Measurements from ENCODE around the gene KLHL6.
"Not testable (repeated sequence)": the region's sequence is repeated elsewhere in the genome, so short reads cannot be mapped to it uniquely, and the experiment has no call there.

The KLHL6 gene

DNA sequence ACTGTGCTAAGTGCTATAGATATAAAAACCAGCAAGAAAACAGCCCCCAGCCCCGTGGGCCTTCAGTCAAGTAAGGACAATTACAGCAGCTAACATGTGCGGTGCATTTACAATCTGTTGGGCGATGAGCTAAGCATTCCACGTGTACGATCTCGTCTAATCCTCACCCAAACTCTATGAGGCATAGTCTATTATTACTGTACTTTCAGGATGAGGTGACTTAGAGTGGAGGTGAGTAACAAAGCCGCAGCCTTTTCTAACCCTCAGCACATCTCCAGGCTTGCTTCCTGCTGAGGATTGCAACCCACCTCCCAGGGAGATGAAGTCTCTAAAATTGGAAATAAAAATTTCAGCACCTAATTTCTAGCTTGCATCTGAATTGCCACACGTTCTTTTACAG is 73.9 kb downstream of the KLHL6 start:
- Histone ChIP-seq H3K27me3 (ENCODE audit: insufficient read depth, low read length) (no peaks in the 10 kb centered on the region), H3K4me1 (ENCODE audit: insufficient read depth, low read length) (peaks cover 14% of the 10 kb centered on the region), H3K27ac (ENCODE audit: low read depth, low read length) (no peak overlapping the region), H3K36me3 (ENCODE audit: insufficient read depth, low read length) (no peaks in the 10 kb centered on the region), H3K9ac (ENCODE audit: low read depth, low read length) (no peak overlapping the region), H3K9me3 (ENCODE audit: insufficient read depth, low read depth, low read length) (no peaks in the 10 kb centered on the region), H3K4me3 (ENCODE audit: low read length) (no peak overlapping the region)
- 97% methylated on average over 7 of the region's 8 CpGs for WGBS

DNA sequence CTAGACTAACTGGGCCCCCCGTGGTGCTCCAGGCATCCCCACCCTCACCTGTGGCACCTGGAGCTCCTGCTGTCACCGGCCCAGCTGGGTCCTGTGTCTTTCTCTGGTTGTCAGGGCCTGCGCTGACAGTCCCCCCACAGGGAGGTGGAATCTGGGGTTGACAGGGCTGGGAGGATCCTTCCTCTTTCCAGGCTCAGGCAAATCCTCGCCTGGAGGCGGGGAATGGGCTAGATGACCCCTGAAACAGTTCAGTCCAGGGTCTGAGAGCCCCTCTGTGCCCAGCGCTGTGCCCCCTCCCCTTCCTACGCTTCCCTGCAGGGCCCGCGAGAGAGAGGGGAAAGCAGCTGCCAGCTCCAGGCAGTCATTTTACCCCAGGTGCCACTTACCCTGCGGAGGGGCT is 77.0 kb downstream of the KLHL6 start:
- no peaks in the 10 kb centered on the region for H3K27me3 ChIP-seq (ENCODE audit: insufficient read depth, low read length)
- 89% methylated on average over 10 of the region's 10 CpGs for WGBS
- no peaks in the 10 kb centered on the region for H3K9me3 ChIP-seq (ENCODE audit: insufficient read depth, low read depth, low read length)
- H3K36me3 ChIP-seq (ENCODE audit: insufficient read depth, low read length), result no peaks in the 10 kb centered on the region
- H3K4me3 ChIP-seq (ENCODE audit: low read length), result no peak overlapping the region
- H3K9ac ChIP-seq (ENCODE audit: low read depth, low read length), result no peak overlapping the region
- H3K27ac ChIP-seq (ENCODE audit: low read depth, low read length), result no peak overlapping the region
- H3K4me1 ChIP-seq (ENCODE audit: insufficient read depth, low read length), result peaks cover 5% of the 10 kb centered on the region

DNA sequence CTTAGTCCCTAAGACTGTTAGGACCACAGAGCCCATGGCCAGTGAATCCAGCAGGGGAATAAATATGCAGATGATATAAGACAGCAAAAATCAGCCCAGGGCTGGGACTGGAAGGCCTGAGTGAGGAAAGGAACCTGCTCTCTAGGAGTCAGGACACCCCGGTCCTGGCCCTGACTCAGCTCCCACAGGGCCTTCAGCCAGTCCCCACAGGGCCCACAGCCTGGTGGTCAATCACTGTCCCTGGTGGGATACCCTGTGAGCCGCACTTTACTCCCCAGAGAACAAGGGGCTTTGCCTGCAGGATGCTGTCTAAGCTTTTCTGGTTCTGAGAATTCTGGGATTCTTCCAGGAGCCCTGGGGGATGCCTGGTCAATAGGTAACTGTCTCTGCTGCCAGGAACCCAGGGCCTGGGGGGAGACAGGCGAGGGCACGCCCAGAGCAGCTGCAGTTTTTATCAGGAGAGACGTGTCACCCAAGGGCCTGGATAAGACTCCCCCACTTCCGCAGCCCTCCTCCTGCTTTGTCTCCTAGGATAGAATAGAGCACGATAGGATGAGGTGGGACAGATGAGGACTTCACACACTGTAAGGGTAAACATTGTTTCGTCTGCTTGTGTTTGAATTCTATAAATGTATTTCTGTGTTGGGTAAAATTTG is 77.6 kb downstream of the KLHL6 start:
- Histone ChIP-seq H3K4me1 (ENCODE audit: insufficient read depth, low read length) (peaks cover 5% of the 10 kb centered on the region), H3K36me3 (ENCODE audit: insufficient read depth, low read length) (no peaks in the 10 kb centered on the region), H3K9me3 (ENCODE audit: insufficient read depth, low read depth, low read length) (no peaks in the 10 kb centered on the region), H3K9ac (ENCODE audit: low read depth, low read length) (no peak overlapping the region), H3K27ac (ENCODE audit: low read depth, low read length) (no peak overlapping the region), H3K4me3 (ENCODE audit: low read length) (no peak overlapping the region), H3K27me3 (ENCODE audit: insufficient read depth, low read length) (no peaks in the 10 kb centered on the region)
- WGBS, result 83% methylated on average over 8 of the region's 8 CpGs

DNA sequence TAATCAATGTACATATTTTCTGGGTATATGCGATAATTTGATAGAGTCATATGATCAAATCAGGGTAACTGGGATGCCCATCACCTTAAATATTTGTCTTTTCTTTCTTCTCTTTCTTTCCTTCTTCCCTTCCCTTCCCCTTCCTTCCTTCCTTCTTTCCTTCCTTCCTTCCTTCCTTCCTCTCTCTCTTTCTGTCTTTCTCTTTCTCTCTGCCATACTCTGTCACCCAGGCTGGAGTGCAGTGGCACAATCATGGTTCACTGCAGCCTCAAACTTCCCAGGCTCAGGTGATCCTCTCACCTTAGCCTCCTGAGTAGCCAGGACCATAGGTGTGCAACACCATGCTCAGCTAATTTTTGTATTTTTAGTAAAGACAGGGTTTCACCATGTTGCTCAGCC is 79.7 kb downstream of the KLHL6 start:
- H3K27me3 ChIP-seq (ENCODE audit: insufficient read depth, low read length); H3K36me3 ChIP-seq (ENCODE audit: insufficient read depth, low read length); H3K4me1 ChIP-seq (ENCODE audit: insufficient read depth, low read length); H3K4me3 ChIP-seq (ENCODE audit: low read length); H3K9ac ChIP-seq (ENCODE audit: low read depth, low read length); H3K9me3 ChIP-seq (ENCODE audit: insufficient read depth, low read depth, low read length); H3K27ac ChIP-seq (ENCODE audit: low read depth, low read length): not testable (repeated sequence)
- no CpG with 5 or more reads among the region's 1 CpG for WGBS

DNA sequence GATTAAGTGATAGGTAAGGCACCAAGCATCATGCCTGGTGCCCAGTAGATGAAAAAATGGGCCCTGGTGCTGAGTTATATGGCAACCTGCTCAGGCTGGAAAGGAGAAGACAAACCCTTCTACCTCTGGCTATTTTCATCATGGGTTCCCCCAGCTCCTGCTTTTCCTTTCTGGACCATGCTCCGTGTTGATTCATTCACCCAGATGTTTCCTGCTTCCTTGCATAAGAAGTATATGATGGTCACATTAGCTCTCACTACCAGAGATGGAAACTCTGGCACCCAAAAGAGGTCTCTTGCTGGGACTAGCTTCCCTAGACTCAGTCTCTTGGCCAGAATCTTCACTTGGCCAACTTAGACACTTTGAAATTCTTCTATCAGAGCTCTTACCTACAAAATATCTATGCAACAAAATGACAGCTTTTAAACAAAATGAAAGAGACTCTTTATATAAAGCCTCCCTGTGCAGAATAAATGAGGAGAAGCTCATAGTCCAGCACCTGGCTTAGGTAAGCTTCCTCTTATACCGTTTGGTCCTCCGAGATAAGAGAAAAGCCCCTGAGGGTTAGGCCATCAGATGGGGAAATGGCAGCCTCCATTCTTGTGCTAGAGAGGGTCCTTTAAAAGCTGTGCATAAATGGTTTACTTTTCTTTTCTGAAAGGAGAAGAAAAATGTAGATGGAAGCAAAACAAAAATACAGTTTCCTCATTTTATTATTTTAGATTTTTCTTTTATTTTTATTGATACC is 80.3 kb downstream of the KLHL6 start:
- Histone ChIP-seq H3K27ac (ENCODE audit: low read depth, low read length) (no peak overlapping the region), H3K4me3 (ENCODE audit: low read length) (no peak overlapping the region), H3K27me3 (ENCODE audit: insufficient read depth, low read length) (no peaks in the 10 kb centered on the region), H3K9ac (ENCODE audit: low read depth, low read length) (no peak overlapping the region), H3K9me3 (ENCODE audit: insufficient read depth, low read depth, low read length) (no peaks in the 10 kb centered on the region), H3K4me1 (ENCODE audit: insufficient read depth, low read length) (peaks cover 5% of the 10 kb centered on the region), H3K36me3 (ENCODE audit: insufficient read depth, low read length) (no peaks in the 10 kb centered on the region)
- 94% methylated on average over 3 of the region's 3 CpGs for WGBS

DNA sequence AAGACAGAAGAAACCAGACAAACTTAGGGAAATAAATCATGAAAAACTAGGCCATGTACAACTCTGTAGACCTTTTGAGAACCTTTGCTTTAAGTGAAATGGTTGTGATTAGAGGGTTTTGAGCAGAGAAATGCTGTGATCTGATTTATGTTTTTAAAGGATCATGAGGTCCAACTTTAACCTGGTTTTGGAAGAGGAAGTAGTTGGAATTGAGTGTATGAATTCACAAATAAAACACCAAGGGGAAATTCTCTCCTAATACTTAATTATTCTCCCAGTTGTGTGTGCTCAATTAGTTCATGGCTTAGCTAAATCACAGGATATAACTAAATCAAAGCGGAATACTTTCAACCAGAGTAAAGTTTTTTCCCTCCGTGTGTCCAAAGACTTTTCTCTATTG is 81.5 kb downstream of the KLHL6 start:
- WGBS, result 97% methylated on average over 2 of the region's 2 CpGs
- H3K27me3 ChIP-seq (ENCODE audit: insufficient read depth, low read length), result no peaks in the 10 kb centered on the region
- no peaks in the 10 kb centered on the region for H3K36me3 ChIP-seq (ENCODE audit: insufficient read depth, low read length)
- no peak overlapping the region for H3K9ac ChIP-seq (ENCODE audit: low read depth, low read length)
- no peaks in the 10 kb centered on the region for H3K4me1 ChIP-seq (ENCODE audit: insufficient read depth, low read length)
- H3K27ac ChIP-seq (ENCODE audit: low read depth, low read length), result no peak overlapping the region
- no peak overlapping the region for H3K4me3 ChIP-seq (ENCODE audit: low read length)
- no peaks in the 10 kb centered on the region for H3K9me3 ChIP-seq (ENCODE audit: insufficient read depth, low read depth, low read length)

DNA sequence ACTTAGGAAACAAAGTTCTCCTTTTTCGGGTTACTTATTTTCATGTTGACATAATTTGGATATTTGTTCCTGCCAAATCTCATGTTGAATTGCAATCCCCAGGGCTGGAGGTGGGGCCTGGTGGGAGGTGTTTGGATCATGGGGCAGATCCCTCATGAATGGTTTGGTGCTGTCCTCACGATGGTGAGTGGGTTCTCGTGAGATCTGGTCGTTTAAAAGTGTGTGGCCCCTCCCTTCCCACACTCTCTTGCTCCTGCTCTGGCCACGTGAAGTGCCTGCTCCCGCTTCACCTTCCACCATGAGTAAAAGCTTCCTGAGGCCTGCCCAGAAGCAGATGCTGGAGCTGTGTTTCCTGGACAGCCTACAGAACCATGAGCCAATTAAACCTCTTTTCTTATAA is 83.4 kb downstream of the KLHL6 start:
- H3K4me1 ChIP-seq (ENCODE audit: insufficient read depth, low read length), result no peaks in the 10 kb centered on the region
- no peaks in the 10 kb centered on the region for H3K9me3 ChIP-seq (ENCODE audit: insufficient read depth, low read depth, low read length)
- H3K4me3 ChIP-seq (ENCODE audit: low read length), result no peak overlapping the region
- no peak overlapping the region for H3K27ac ChIP-seq (ENCODE audit: low read depth, low read length)
- no peak overlapping the region for H3K9ac ChIP-seq (ENCODE audit: low read depth, low read length)
- 94% methylated on average over 6 of the region's 6 CpGs for WGBS
- H3K27me3 ChIP-seq (ENCODE audit: insufficient read depth, low read length), result no peaks in the 10 kb centered on the region
- no peaks in the 10 kb centered on the region for H3K36me3 ChIP-seq (ENCODE audit: insufficient read depth, low read length)

DNA sequence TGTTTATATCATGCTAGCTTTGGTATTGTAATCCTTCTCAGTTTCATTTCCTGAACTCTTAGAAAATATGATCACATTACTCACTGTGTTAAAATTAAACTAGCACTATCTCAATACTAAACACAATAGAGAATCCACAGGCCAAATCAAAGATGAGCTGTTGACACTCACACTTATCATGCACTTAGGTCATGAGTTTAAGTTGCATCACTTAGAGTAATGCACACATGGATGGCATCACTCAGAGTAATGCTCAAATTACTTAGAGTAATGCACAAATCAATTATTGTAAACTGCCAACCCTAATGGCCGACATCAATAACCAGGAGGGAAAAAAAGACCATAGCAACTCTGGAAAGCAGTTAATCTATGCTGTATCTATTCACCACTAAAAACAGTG is 87.1 kb downstream of the KLHL6 start:
- no peaks in the 10 kb centered on the region for H3K36me3 ChIP-seq (ENCODE audit: insufficient read depth, low read length)
- no peaks in the 10 kb centered on the region for H3K27me3 ChIP-seq (ENCODE audit: insufficient read depth, low read length)
- H3K9ac ChIP-seq (ENCODE audit: low read depth, low read length), result no peak overlapping the region
- H3K9me3 ChIP-seq (ENCODE audit: insufficient read depth, low read depth, low read length), result no peaks in the 10 kb centered on the region
- H3K4me3 ChIP-seq (ENCODE audit: low read length), result no peak overlapping the region
- no peak overlapping the region for H3K27ac ChIP-seq (ENCODE audit: low read depth, low read length)
- H3K4me1 ChIP-seq (ENCODE audit: insufficient read depth, low read length), result no peaks in the 10 kb centered on the region
- 87% methylated on average over 1 of the region's 1 CpG for WGBS

DNA sequence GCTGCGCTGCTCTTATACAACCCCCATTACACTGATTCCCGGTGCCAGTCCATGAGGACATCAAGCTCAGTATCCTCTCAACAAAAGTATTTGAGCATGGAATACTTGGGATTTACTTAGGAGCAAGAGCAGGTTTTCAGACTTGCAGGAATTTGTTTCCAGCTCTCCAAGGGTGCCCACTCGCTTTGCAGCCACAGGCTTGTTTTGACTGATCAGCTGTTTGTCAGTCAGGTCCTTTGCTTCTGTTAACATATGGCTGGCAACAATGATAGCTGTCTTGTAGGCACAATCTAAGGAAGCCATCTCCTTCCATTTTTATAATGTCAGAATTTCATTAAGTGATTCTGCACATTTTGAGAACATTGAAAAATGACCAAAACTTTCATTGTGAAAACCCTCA is 88.9 kb downstream of the KLHL6 start:
- Histone ChIP-seq H3K27me3 (ENCODE audit: insufficient read depth, low read length) (no peaks in the 10 kb centered on the region), H3K9ac (ENCODE audit: low read depth, low read length) (no peak overlapping the region), H3K27ac (ENCODE audit: low read depth, low read length) (no peak overlapping the region), H3K9me3 (ENCODE audit: insufficient read depth, low read depth, low read length) (no peaks in the 10 kb centered on the region), H3K4me1 (ENCODE audit: insufficient read depth, low read length) (no peaks in the 10 kb centered on the region), H3K4me3 (ENCODE audit: low read length) (no peak overlapping the region), H3K36me3 (ENCODE audit: insufficient read depth, low read length) (no peaks in the 10 kb centered on the region)
- WGBS, result 83% methylated on average over 3 of the region's 3 CpGs

DNA sequence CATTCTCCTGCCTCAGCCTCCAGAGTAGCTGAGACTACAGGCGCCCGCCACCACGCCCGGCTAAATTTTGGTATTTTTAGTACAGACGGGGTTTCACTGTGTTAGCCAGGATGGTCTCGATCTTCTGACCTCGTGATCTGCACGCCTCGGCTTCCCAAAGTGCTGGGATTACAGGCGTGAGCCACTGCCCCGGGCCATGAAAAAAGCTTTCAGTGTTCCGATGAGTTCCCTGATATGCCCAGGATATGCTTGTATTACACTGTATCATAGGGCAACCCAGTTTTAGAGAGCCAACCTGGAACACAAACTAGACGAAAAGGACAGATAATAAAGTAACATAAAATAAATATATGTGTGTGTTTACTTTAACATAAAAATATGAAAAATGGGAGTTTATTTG is 89.8 kb downstream of the KLHL6 start:
- not testable (repeated sequence) for H3K27ac ChIP-seq (ENCODE audit: low read depth, low read length); H3K36me3 ChIP-seq (ENCODE audit: insufficient read depth, low read length); H3K4me1 ChIP-seq (ENCODE audit: insufficient read depth, low read length); H3K27me3 ChIP-seq (ENCODE audit: insufficient read depth, low read length); H3K4me3 ChIP-seq (ENCODE audit: low read length); H3K9me3 ChIP-seq (ENCODE audit: insufficient read depth, low read depth, low read length); H3K9ac ChIP-seq (ENCODE audit: low read depth, low read length)
- 94% methylated on average over 12 of the region's 13 CpGs for WGBS

DNA sequence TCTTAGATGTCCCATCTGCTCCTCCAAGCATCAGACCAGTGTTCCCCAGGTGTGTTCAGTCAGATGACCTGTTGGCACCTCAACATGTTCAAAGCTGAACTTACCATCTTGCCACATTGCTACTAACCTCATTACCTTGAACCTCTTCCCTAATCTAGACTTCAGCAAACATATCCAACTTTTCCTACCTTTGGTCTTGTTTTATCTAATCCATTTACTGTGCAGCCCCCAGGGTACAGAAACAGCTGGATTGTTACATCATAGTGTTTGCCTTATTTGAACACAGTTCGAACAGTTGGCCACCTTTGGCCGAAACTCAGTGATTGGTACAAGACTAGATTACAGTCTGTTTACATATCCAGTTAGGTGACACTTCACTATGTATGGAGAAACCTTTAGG is 91.0 kb downstream of the KLHL6 start:
- Histone ChIP-seq H3K36me3 (ENCODE audit: insufficient read depth, low read length) (no peaks in the 10 kb centered on the region), H3K27me3 (ENCODE audit: insufficient read depth, low read length) (no peaks in the 10 kb centered on the region), H3K9me3 (ENCODE audit: insufficient read depth, low read depth, low read length) (peaks cover 6% of the 10 kb centered on the region; the same call in 1 of the 2 replicates), H3K4me3 (ENCODE audit: low read length) (no peak overlapping the region), H3K4me1 (ENCODE audit: insufficient read depth, low read length) (no peaks in the 10 kb centered on the region), H3K27ac (ENCODE audit: low read depth, low read length) (no peak overlapping the region), H3K9ac (ENCODE audit: low read depth, low read length) (no peak overlapping the region)
- 96% methylated on average over 2 of the region's 2 CpGs for WGBS

Measured in HUES64 (cell line).